ENCODE measurements around the gene DENND4C.
"Not testable (repeated sequence)": the region's sequence is repeated elsewhere in the genome, so short reads cannot be mapped to it uniquely, and the experiment has no call there.

The DENND4C gene

DNA sequence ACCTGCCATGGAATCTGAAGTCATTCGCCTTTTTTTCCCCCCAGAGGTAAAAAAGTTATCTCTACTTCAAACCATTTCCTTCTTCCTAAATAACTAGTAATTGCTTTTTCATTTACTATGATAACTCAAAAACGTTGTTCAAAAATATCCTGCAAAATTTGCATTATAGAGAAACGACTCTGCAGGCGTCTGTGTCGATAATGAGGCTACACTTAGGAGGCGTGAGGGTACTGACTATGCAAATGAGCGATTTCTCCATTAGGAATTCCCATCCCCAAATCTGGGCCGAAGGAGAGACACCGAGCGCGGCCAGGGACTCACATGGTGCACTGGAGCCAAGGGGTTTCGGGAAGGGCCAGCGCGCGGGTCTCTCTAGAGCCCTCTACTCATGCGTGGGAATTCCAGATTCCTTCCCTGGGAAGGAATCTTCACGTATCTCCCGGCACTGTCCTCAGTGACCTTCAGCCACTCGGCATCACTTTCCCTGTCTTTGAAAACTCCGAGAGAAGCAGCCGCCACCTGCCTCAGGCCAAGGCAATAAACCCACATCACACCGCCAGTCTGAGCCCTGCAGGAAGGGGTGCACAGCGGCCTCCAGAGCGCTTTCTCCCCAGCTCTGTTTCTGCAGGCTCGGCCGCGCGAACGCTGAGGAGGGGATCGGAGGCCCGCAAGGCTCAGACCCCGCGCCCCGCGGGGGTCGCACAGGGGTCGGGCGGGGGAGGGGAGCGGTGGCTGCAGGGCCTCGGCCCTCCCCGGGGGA is 718 bp upstream of the DENND4C start:
- peak; percentile 73 for DNase-seq

DNA sequence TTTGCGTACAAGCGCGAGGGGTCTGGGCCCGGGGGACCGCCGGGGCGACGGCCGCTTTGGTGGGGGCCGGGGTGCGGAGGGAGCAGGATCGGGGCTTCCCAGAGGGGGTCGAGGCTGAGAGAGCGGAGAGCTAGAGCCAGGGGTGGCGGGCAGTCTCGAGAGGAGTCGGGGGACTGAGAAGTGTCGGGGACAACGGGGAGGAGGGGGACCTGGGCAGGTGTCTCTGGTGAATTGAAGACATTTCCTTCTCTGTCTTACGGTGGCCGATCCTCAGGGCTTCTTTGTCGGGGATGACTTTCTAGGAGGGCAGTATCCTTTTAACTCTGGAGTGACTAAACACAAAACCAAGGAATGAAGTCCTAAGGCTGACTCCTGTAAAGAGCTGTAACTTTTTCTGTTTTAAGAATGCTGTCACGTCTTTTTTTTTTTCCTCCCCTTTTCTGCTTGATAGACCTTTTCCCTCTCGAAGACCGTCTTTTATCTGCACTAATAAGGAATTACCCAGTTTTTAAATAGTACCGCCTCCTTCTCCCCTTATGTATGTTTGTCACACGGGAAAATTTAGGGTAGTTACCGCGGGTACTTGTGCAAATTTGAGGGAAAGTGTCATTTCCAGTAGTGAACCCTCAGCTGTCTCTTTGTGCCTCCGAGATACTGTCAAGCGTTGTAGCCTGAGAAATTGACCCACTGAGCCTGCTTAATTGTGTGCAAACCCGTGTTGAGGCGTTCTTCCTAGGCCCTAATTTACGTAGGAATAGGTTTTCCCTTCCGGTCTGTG is 822 bp downstream of the DENND4C start:
- peak; percentile 31 for DNase-seq

DNA sequence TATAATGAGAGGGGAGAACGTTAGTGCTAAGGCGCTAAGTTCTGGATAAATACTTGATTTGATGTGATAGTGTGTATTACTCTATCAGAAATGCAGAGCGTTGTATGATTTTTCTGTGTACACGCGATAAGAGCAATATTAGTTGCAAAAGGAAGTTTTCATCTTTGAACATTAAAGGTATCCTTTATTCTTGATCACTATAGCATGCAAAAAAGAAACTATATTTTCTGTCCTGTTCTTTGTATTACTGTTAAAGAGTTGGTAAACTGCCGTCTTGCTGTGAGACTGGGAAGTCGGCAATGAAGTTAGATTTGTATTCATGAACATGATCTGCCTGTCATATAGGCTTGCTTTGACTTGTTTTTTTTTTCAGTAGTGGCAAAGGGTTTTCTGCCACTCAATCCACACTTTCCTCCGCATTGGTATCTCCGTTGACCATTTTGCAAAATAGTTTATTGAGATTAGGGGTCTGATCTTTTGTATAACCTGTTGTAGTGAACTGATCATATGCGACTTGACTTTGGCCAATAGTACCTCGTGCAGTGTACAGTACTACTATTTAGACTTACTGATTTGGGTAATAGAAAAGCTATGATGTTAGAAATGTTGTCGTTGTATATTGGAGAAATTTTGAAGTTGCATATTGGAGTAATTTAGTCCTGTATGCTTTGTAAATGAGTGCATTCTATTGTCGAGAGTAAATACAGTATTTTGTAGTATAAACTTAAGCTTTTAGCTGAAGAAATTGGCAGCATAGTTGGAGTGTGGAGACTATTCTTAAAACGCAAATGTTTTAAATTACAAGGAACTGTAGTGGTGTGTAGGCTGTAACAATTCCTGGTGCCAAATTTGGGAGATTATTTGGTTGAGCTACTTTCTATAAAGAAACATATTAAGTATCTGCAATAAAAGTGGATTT is 1.7 kb downstream of the DENND4C start:
- no peak for DNase-seq

DNA sequence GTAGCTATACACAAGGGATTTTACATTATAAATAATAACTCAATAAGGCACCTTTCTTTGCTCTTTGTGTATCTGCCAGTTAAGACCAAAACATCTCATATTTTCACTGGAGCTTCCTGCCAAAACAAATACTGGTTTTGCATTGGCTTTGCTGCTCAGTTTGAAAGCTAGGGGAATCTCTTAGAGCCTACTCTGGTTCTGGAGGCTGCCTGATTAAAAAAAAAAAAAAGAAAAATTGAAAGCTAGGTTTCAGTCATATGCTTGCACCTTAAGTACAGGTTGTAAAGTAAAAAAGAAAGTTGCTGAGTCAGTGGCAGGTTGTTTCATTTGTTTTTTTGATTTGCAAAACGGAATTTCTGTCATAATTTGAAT is 2.3 kb downstream of the DENND4C start:
- DNase-seq = peak; percentile 75

DNA sequence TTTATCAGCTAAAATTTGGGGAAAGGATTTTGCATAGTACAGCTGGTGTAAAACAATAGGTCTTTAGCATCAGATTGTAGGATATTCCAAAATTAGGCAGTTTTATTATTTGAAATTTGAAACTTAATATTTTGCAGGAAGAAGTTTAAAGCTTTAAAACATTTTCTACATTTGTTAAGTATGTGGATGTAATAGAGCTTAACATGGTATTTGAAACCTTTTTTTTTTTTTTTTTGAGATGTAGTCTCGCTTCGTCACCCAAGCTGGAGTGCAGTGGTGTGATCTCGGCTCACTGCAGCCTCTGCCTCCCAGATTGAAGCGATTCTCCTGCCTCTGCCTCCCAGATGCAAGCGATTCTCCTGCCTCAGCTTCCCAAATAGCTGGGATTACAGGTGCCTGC is 2.9 kb downstream of the DENND4C start:
- no peak for DNase-seq

DNA sequence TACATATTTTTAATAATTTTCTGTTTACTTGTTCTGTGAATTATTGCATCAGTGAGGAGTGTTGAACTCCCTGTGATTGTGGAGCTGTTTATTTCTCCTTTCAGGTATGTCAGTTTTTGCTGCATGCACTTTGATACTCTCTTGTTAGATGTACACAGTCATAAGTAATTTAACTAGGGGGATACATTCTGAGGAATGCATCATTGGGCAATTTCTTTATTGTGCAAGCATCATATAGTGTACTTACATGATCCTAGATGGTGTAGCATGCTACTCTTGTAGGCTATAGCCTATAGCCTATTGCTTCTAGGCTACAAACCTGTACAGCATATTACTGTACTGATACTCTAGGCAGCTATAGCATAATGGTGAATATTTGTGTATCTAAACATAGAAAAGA is 9.5 kb downstream of the DENND4C start:
- no peak for DNase-seq

DNA sequence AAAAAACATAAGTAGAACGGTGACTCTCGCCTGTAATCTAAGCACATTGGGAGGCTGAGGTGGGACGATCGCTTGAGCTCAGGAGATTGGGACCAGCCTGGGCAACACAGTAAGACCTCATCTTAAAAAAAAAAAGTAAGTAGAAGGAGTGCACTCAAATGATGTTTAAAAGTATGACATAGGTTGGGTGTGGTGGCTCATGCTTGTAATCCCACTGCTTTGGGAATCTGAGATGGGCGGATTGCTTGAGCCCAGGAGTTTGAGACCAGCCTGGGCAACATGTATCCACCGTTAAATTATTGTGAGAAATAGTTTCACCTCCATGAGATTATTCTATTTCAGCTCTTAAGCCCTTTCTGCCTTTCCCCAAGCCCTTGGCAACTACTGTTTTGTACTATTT is 11.2 kb downstream of the DENND4C start:
- no peak for DNase-seq

DNA sequence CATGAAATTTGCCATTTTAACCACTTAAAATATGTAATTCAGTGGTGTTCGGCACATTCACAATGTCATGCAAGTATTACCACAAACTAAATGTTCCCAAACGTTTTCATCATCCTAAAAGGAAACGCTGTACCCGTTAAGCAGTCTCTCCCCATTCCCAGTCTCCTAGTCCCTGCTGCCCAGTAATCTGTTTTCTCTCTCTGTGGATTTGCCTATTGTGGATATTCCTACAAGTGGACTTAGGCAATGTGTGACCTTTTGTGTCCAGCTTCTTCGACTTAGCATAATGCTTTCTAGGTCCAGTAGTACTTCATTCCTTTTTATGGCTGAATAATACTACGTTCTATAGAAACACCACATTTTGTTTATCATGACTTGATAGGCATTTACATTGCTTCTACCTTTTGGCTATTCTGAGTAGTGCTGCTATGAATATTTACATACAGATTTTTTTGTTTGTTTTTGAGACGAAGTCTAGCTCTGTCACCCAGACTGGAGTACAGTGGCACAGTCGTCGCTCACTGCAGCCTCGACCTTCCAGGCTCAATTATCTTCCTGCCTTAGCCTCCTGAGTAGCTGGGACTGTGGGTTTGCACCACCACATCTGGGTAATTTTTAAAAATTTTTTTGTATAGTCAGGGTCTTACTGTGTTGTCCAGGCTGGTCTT is 13.0 kb downstream of the DENND4C start:
- DNase-seq = no peak

DNA sequence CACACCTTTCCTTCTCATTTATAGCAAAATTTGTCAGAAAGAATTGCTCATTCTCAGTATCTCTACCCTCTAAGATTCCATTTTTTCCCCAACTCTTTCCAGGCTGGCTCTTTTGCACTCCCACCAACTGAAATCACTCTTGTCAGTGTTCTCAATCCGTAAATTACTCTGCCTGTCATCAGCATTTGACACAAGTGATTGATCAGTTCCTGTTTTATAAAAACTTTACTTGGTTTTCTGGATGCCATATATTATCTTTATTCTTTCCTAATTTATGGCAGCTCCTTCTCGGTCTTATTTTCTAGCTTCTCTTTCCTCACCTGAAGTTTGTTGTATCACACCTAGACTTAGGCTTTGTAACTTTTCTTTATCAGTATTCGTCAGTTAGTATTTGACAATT is 16.4 kb downstream of the DENND4C start:
- DNase-seq = no peak

DNA sequence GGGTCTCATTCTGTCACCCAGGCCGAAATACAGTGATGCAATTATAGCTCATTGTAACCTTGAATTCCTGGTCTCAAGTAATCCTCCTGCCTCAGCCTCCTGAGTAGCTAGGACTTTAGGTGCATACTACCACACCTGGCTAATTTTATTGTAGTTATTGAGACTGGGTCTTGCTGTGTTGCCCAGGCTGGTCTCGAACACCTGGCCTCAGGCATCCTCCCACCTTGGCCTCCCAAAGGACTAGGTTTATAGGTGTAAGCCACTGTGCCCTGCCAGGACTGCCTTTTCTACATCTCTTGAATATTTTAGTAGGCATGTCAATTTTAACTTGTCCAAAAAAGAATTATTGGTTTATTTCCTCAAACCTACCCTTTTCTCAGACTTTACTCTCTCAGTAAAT is 16.9 kb downstream of the DENND4C start:
- DNase-seq = no peak

DNA sequence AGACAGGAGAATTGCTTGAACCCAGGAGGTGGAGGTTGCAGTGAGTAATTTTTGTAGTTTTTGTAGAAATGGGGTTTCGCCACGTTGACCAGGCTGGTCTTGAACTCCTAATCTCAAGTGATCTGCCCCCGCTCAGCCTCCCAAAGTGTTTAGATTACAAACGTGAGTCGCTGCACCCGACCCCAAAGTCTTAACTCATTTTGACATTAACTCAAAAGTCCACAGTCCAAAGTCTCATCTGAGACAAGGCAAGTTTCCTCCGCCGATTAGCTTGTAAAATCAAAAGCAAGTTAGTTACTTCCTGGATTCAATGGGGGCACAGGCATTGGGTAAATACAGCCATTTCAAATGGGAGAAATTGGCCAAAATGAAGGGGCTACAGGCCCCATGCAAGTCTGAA is 19.9 kb downstream of the DENND4C start:
- DNase-seq = not testable (repeated sequence)

DNA sequence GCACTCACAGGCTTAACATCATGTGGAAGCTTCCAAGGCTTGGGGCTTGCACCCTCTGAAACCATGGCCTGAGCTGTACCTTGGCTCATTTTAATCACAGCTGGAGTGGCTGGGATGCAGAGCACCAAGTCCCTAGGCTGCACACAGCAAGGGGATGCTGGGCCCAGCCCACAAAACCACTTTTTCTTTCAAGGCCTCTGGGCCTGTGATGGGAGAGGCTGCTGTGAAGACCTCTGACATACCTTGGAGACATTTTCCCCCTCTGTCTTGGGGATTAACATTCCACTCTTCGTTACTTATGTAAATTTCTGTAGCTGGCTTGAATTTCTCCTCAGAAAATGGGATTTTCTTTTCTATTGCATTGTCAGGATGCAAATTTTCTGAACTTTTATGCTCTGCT is 20.7 kb downstream of the DENND4C start:
- not testable (repeated sequence) for DNase-seq

DNA sequence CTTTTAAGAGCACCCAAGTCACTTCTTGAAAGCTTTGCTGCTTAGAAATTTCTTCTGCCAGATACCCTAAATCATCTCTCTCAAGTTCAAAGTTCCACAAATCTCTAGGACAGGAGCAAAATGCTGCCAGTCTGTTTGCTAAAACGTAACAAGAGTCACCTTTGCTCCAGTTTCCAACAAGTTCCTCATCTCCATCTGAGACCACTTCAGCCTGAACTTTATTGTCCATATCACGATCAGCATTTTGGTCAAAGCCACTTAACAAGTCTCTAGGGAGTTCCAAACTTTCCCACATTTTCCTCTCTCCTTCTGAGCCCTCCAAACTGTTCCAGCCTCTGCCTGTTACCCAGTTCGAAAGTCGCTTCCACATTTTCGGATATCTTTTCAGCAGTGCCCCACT is 21.1 kb downstream of the DENND4C start:
- DNase-seq = not testable (repeated sequence)

DNA sequence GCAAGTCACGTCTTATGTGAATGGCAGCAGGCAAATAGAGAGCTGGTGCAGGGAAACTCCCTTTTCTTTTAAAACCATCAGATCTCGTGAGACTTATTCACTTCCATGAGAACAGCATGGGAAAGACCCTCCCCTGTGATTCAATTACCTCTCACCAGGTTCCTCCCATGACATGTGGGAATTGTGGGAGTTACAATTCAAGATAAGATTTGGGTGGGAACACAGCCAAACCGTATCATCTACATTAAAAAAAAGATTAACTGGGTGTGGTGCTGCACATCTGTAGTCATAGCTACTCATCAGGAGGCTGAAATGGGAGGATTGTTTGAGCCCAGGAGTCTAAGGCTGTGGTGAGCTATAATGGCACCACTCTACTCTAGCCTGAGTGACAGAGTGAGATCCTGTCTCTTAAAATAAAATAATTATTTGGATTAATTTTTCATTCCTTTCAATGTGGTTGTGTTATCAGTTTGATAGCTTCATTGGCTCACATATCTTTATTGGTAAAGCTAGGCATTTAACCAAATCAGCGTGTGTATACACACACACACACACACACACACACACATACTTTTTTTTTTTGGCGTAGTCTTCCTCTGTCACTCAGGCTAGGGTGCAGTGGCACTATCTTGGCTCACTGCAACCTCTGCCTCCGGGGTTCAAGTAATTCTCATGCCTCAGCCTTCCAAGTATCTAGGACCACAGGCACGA is 21.8 kb downstream of the DENND4C start:
- DNase-seq = no peak

DNA sequence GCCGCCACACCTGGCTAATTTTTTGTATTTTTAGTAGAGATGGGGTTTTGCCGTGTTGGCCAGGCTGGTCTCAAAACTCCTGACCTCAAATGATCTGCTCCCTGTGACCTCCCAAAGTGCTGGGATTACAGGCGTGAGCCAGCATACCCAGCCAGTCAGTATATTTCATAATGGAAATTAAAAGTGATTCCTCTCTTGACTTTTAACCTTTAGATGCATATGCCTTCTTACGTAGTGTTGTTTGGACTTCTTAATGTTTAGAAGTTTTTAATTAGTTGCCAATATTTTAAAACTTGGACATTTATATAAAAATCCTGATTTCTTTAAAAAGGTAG is 22.4 kb downstream of the DENND4C start:
- no peak for DNase-seq

DNA sequence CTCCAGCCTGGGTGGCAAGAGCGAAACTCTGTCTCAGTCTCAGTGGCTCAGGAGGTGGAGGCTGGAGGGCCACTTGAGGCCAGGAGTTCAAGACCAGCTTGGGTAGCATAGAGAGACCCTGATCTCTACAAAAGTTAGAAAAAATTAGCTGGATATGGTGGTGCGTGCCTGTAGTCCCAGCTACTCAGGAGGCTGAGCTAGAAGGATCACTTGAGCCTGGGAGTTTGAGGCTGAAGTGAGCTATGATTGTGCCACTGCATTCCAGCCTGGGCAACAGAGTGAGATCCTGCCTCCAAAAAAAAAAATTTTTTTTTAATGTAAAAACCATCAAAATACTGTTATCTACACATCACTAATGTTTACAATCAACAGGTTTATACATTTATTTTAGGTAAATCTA is 24.6 kb downstream of the DENND4C start:
- DNase-seq = no peak

DNA sequence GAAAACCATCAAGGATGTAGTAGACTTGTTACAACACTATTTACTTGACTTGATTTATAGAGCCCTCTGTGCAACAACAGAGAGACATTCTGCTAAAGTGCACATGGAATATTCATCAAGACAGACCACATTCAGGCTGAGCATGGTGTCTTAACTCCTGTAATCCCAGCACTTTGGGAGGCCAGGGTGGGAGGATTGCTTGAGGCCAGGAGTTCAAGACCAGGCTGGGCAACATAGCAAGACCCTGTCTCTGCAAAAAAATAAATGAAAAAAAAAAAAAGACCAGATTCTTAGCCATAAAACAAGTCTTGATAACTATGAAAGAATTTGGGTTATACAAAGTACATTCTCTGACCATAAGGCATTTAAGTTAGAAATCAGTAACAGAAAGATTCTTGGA is 25.3 kb downstream of the DENND4C start:
- no peak for DNase-seq

DNA sequence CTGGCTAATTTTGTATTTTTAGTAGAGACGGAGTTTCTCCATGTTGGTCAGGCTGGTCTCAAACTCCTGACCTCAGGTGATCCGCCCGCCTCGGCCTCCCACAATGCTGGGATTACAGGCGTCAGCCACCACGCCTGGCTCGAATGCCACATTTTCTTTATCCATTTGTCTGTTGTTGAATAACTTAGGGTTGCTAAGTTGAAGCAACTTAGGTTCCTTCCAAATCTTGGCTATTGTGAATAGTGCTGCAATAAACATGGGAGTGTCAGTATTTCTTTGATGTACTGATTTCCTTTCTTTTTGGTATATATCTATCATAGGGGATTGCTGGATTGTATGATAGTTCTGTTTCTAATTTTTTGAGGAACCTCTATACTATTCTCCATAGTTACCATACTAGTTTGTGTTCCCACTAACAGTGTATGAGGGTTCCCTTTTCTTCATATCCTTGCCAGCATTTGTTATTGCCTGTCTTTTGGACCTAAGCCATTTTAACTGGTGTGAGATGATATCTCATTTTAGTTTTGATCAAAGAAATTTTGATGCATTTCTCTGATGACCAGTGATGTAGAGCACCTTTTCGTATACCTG is 29.3 kb downstream of the DENND4C start:
- DNase-seq = not testable (repeated sequence)

DNA sequence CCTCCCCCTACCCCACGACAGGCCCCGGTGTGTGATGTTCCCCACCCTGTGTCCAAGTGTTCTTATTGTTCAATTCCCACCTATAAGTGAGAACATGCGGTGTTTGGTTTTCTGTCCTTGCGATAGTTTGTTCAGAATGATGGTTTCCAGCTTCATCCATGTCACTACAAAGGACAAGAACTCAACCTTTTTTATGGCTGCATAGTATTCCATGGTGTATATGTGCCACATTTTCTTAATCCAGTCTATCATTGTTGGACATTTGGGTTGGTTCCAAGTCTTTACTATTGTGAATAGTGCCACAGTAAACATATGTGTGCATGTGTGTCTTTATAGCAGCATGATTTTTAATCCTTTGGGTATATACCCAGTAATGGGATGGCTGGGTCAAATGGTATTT is 35.1 kb downstream of the DENND4C start:
- DNase-seq = not testable (repeated sequence)

DNA sequence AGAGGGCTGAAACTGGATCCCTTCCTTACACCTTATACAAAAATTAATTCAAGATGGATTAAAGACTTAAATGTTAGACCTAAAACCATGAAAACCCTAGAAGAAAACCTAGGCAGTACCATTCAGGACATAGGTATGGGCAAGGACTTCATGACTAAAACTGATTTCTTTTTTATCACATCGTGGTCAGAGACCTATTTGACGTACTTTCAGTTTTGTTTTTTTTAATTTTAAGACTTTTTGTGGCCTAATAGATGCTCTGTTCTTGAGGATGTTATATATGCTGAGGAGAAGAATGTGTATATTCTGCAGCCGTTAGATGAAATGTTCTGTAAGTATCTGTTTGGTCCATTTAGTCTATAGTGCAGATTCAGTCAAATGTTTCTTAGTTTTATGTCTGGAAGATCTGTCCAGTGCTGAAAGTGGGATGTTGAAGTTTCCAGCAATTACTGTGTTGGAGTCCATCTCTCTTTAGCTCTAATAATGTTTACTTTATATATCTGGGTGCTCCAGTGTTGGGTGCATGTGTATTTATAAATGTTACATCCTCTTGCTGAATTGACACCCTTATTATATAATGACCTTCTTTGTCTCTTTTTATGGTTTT is 36.4 kb downstream of the DENND4C start:
- DNase-seq = peak; percentile 5

DNA sequence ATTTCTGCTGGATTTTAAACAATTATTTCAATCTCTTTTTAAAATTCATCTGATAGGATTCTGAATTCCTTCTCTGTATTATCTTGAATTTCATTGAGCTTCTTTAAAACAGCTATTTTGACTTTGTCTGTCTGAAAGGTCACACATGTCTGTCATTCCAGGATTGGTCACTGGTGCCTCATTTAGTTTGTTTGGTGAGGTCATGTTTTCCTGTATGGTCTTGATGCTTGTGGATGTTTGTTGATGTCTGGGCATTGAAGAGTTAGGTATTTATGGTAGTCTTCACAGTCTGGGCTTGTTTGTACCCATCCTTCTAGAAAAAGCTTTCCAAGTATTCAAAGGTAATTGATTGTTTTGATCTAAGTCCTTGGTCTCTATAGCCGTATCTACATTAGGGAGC is 39.1 kb downstream of the DENND4C start:
- DNase-seq = no peak

Data from activated CD4-positive, alpha-beta T cell treated with anti-CD3 and anti-CD28 coated beads, Interleukin-10, Interleukin-2, amounts not matched to agents 100 ng/mL and 50 ng/mL, durations not matched to agents 16 hours and 8 hours (primary cell).